Activated CD8-positive, alpha-beta T cell treated with anti-CD3 and anti-CD28 coated beads for 36 hours (primary cell): ENCODE measurements around the gene AP2A2. TPM values are rescaled to one million over a fixed set of nuclear protein-coding genes. Genes with fewer than 3 reads are reported as not detected.
"Not testable (repeated sequence)": the region's sequence is repeated elsewhere in the genome, so short reads cannot be mapped to it uniquely, and the experiment has no call there.

ENCODE experiments used
- ATAC-seq: fragments of 200-7000 bp; cut with Tn5 transposase; one replicate; pipeline ENCODE4 v1.10.0; 2021; ENCODE audit warnings: mild to moderate bottlenecking, moderate library complexity
- CTCF ChIA-PET: fragments of 350-600 bp; sonication (Branson Sonifier 250); formaldehyde crosslinking; loops from one replicate; lab custom pipeline; 2021; ENCODE audit warnings: antibody characterized with exemption; lab: Charles Lee
- POLR2A ChIA-PET: fragments of 350-600 bp; sonication (Branson Sonifier 250); formaldehyde crosslinking; loops from one replicate; lab custom pipeline; 2021; ENCODE audit warnings: antibody characterized with exemption; lab: Charles Lee
- DNase-seq: peaks from one replicate; pipeline ENCODE4 v3.0.0-alpha.2; 2020
- H3K27ac Mint-ChIP-seq: one replicate; pipeline ENCODE4 v1.8.0; 2021; ENCODE audit warnings: mild to moderate bottlenecking, mixed read lengths
- H3K27me3 Mint-ChIP-seq: one replicate; pipeline ENCODE4 v1.8.0; 2021; ENCODE audit warnings: mixed read lengths
- H3K36me3 Mint-ChIP-seq: one replicate; pipeline ENCODE4 v1.8.0; 2021; ENCODE audit warnings: low read depth, mixed read lengths
- H3K4me1 Mint-ChIP-seq: one replicate; pipeline ENCODE4 v1.8.0; 2021; ENCODE audit warnings: low read depth, mixed read lengths
- H3K4me3 Mint-ChIP-seq: one replicate; pipeline ENCODE4 v1.8.0; 2021; ENCODE audit warnings: mild to moderate bottlenecking, moderate library complexity, mixed read lengths
- H3K9me3 Mint-ChIP-seq: one replicate; pipeline ENCODE4 v1.8.0; 2021; ENCODE audit warnings: mixed read lengths
- intact Hi-C: fragments of 100-400 bp; cut with micrococcal nuclease; formaldehyde crosslinking; loops from one replicate; pipeline ENCODE4 v1.10.0; 2022
- total RNA-seq, 2 experiments: library from RNA; stranded (reverse); gene quantifications; one replicate each; pipeline ENCODE4 v1.2.3, GENCODE V29; 2021
- TF ChIP-seq, protein P1 (sequence below): fragments of 200-600 bp; IDR thresholded peaks from one replicate; pipeline ENCODE4 v1.8.0; 2022; ENCODE audit warnings: antibody characterized with exemption, mild to moderate bottlenecking

Gene AP2A2
- total RNA-seq, 2 experiments from 2014 or later = 34.0 to 34.6 TPM

DNA sequence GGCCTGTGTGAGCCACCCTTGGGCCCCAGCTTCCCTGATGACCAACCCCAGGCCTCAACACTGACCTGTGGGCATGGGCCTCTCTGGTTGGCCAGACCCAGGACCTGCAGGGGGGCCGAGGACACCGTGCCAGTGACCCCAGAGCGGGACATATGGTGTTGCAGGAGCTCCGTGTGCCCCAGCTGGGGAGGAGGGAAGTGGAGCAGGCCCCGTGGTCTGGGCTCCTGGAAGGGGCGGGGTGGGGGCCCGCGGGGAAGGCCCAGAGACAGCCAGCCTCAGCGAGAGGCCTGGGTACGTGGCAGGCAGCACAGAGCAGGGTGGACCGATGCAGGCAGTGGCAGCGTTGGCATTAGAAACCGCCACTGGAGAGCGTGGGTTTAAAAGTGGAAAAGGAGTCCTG lies 88.6 kb downstream of the AP2A2 start:
- Mint-ChIP-seq H3K27ac (no peak overlapping the region), H3K4me1 (peaks cover 20% of the 10 kb centered on the region), H3K36me3 (peaks cover 12% of the 10 kb centered on the region), H3K4me3 (no peak overlapping the region), H3K27me3 (no peaks in the 10 kb centered on the region), H3K9me3 (peaks cover 2% of the 10 kb centered on the region)
- intact Hi-C loops = no loop called here
- ChIA-PET POLR2A (no interaction called here), CTCF (no interaction called here)
- ATAC-seq = no peak
- TF ChIP-seq, protein P1, sequence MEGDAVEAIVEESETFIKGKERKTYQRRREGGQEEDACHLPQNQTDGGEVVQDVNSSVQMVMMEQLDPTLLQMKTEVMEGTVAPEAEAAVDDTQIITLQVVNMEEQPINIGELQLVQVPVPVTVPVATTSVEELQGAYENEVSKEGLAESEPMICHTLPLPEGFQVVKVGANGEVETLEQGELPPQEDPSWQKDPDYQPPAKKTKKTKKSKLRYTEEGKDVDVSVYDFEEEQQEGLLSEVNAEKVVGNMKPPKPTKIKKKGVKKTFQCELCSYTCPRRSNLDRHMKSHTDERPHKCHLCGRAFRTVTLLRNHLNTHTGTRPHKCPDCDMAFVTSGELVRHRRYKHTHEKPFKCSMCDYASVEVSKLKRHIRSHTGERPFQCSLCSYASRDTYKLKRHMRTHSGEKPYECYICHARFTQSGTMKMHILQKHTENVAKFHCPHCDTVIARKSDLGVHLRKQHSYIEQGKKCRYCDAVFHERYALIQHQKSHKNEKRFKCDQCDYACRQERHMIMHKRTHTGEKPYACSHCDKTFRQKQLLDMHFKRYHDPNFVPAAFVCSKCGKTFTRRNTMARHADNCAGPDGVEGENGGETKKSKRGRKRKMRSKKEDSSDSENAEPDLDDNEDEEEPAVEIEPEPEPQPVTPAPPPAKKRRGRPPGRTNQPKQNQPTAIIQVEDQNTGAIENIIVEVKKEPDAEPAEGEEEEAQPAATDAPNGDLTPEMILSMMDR = no peak
- no peak for DNase-seq

DNA sequence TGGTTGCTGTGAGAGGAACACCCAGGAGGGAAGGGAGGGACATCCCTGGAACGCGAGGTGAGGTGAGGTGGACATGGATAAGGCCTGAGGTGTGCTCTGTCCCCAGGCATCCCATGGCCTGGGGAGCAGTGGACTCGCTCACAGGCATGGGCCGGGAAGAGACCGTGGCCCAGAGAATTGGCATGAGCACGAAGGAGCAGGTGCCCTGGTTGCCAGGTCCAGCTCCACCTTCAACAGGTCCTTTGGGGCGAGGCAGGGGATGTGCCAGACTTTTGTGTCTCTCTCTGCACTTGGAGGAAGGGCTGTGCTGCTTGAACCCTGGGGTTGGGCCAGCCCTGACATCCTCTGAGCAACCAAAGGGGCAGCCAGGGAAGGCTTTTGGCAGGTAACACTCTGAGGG lies 89.4 kb downstream of the AP2A2 start:
- TF ChIP-seq, protein P1 = no peak
- no peak overlapping the region for H3K27ac Mint-ChIP-seq
- peaks cover 2% of the 10 kb centered on the region for H3K9me3 Mint-ChIP-seq

DNA sequence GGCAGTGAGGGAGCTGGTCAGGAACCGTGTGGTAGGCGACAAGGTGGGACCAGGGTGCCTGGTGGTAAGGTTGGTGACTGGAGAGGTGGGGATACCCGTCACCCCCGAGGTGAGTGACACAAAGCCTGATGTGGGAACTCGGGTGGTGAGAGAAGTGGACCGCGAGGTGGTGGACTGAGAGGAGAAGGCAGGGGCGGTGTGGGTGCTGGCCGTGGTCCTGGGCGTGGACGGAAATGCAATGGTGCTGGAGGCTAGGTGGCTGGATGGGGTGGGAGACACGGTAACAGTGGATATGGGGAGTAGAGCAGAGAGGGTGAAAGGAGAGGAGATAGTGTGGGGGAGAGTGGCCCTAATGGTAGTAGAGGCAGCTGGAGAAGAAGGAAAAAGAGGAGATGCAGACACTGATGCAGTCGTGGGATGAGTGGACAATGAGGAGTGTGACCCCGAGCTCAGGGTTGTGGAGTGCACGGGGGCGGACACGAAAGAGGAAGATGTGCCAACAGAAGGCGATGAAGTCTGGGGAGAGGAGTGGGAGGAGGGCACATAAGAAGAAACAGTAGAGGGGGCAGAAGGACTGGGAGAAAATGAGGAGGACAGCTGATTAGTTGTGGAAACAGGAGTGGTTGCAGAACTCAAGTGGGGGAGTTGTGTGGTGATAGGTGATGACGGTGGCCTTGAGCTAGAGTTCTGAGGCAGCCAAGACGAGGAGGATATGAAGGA lies 90.3 kb downstream of the AP2A2 start:
- ChIA-PET POLR2A (interaction anchor here (0.5 kb wide), 1 partner anchor 1289 kb away, joined by 3 read pairs; no protein-coding TSS in a partner anchor), CTCF (no interaction called here)
- intact Hi-C loops = no loop called here
- H3K4me3 Mint-ChIP-seq = no peak overlapping the region
- peaks cover 20% of the 10 kb centered on the region for H3K4me1 Mint-ChIP-seq
- no peaks in the 10 kb centered on the region for H3K36me3 Mint-ChIP-seq
- peaks cover 2% of the 10 kb centered on the region for H3K9me3 Mint-ChIP-seq
- TF ChIP-seq, protein P1 = no peak
- H3K27ac Mint-ChIP-seq = no peak overlapping the region
- ATAC-seq = no peak
- no peak for DNase-seq
- H3K27me3 Mint-ChIP-seq = no peaks in the 10 kb centered on the region

More for the DNA sequence above, 89.4 kb downstream of the AP2A2 start:
- no peak for ATAC-seq
- H3K4me1 Mint-ChIP-seq = peaks cover 20% of the 10 kb centered on the region
- no peaks in the 10 kb centered on the region for H3K27me3 Mint-ChIP-seq
- H3K4me3 Mint-ChIP-seq = no peak overlapping the region
- H3K36me3 Mint-ChIP-seq = peaks cover 7% of the 10 kb centered on the region
- DNase-seq = no peak
- ChIA-PET POLR2A (no interaction called here), CTCF (no interaction called here)
- intact Hi-C loops = no loop called here

DNA sequence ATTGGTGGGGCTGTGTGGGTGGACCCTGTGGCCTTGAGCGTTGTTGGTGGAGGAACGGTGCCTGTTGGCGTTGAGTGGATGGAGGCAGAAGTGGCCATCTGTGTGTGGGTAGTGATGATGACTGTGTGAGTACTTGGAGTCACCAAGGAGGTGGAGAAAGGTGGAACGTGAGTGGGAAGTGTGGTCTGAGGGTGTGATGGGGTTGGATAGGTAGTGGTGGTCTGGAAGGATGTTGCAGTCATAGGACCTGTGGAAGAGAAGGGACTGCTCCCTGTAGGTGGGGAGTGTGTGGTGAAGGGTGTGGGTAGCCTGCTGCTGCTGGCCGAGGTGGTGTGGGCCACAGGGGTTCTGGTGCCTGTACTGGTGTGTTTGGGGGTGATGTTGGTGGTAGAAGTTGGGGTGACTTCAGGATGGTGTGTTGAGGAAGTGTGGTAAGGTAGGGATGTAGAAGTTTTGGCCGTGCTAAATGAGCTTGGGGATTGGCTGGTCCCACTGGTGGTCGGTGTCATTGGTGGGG lies 91.0 kb downstream of the AP2A2 start:
- H3K4me3 Mint-ChIP-seq = not testable (repeated sequence)

DNA sequence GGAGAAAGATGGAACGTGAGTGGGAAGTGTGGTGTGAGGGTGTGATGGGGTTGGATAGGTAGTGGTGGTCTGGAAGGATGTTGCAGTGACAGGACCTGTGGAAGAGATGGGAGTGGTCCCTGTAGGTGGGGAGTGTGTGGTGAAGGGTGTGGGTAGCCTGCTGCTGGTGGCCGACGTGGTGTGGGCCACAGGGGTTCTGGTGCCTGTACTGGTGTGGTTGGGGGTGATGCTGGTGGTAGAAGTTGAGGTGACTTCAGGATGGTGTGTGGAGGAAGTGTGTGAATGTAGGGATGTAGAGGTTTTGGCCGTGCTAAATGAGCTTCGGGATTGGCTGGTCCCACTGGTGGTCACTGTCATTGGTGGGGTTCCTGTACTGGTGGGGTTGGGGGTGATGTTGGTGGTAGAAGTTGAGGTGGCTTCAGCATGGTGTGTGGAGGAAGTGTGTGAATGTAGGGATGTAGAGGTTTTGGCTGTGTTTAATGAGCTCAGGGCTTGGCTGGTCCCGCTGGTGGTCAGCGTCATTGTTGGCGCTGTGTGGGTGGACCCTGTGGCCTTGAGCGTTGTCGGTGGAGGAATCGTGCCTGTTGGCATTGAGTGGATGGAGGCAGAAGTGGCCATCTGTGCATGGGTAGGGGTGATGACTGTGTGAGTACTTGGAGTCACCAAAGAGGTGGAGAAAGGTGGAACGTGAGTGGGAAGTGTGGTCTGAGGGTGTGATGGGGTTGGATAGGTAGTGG lies 91.8 kb downstream of the AP2A2 start:
- ChIA-PET CTCF (no interaction called here), POLR2A (interaction anchor here (0.6 kb wide), 1 partner anchor 10 kb away, joined by 3 read pairs; no protein-coding TSS in a partner anchor)
- DNase-seq (peak; percentile 13), ATAC-seq (peak; percentile 28)
- Mint-ChIP-seq H3K9me3 (peaks cover 2% of the 10 kb centered on the region), H3K27ac (no peak overlapping the region), H3K36me3 (no peaks in the 10 kb centered on the region), H3K4me3 (no peak overlapping the region), H3K4me1 (peaks cover 20% of the 10 kb centered on the region), H3K27me3 (no peaks in the 10 kb centered on the region)
- TF ChIP-seq, protein P1 = no peak
- intact Hi-C loops = no loop called here

More for the DNA sequence above, 91.0 kb downstream of the AP2A2 start:
- peaks cover 20% of the 10 kb centered on the region for H3K4me1 Mint-ChIP-seq
- H3K27ac Mint-ChIP-seq, DNase-seq, intact Hi-C loops, CTCF ChIA-PET, H3K27me3 Mint-ChIP-seq, ATAC-seq, POLR2A ChIA-PET, H3K36me3 Mint-ChIP-seq, H3K9me3 Mint-ChIP-seq: not testable (repeated sequence)
